OCI-LY3 (cell line): ENCODE data around the gene CAMTA1.

Source experiments
- EZH2phosphoT487 ChIP-seq: fragments of 200-600 bp; shearing (Covaris generic); IDR thresholded peaks from 2 replicates; pipeline ENCODE4 v1.6.1; 2018; ENCODE audit warnings: antibody characterized with exemption, mixed run types, low read depth
- TF ChIP-seq, protein P1 (sequence below): fragments of 200-600, 300-600 bp; sonication (generic); IDR thresholded peaks from 2 replicates; pipeline ENCODE4 v1.5.1; 2014; ENCODE audit warnings: antibody characterized with exemption, low read length, low read depth

DNA sequence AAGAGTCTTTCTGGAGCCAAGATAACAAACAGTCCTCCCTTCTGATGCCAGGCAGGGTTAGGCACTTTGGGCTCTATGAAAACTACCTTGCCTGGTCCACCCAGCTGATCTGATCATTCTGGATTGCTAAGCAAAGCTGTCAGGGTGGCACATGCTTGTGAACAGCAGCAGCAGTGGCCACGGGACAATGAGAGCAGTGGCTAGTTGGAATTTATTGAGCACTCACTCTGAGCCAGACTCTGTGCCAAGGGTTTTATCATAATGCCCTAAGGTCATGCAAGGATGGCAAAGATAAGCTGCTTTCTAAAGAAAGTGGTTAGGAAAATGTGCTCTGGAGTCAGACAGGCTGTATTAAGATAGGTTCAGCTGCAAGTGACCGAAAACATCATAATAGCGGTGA is 595.5 kb downstream of the CAMTA1 start:
- TF ChIP-seq, protein P1, sequence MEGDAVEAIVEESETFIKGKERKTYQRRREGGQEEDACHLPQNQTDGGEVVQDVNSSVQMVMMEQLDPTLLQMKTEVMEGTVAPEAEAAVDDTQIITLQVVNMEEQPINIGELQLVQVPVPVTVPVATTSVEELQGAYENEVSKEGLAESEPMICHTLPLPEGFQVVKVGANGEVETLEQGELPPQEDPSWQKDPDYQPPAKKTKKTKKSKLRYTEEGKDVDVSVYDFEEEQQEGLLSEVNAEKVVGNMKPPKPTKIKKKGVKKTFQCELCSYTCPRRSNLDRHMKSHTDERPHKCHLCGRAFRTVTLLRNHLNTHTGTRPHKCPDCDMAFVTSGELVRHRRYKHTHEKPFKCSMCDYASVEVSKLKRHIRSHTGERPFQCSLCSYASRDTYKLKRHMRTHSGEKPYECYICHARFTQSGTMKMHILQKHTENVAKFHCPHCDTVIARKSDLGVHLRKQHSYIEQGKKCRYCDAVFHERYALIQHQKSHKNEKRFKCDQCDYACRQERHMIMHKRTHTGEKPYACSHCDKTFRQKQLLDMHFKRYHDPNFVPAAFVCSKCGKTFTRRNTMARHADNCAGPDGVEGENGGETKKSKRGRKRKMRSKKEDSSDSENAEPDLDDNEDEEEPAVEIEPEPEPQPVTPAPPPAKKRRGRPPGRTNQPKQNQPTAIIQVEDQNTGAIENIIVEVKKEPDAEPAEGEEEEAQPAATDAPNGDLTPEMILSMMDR: no peak
- no peak for TF ChIP-seq EZH2phosphoT487
